A172 (cell line): ENCODE data around the gene RAPGEF3. TPM values are rescaled to one million over a fixed set of nuclear protein-coding genes. Genes with fewer than 3 reads are reported as not detected.

ENCODE experiments used
- DNase-seq: peaks from one replicate; pipeline ENCODE4 v3.0.0-alpha.2; 2015; ENCODE audit warnings: low spot score
- total RNA-seq: library from RNA; depleted of rRNA; stranded (reverse); fragments of >200 nt; shearing (Covaris generic); gene quantifications from 2 replicates; pipeline ENCODE4 v1.2.3, GENCODE V29; 2014; rRNA removed

RAPGEF3 gene, protein sequence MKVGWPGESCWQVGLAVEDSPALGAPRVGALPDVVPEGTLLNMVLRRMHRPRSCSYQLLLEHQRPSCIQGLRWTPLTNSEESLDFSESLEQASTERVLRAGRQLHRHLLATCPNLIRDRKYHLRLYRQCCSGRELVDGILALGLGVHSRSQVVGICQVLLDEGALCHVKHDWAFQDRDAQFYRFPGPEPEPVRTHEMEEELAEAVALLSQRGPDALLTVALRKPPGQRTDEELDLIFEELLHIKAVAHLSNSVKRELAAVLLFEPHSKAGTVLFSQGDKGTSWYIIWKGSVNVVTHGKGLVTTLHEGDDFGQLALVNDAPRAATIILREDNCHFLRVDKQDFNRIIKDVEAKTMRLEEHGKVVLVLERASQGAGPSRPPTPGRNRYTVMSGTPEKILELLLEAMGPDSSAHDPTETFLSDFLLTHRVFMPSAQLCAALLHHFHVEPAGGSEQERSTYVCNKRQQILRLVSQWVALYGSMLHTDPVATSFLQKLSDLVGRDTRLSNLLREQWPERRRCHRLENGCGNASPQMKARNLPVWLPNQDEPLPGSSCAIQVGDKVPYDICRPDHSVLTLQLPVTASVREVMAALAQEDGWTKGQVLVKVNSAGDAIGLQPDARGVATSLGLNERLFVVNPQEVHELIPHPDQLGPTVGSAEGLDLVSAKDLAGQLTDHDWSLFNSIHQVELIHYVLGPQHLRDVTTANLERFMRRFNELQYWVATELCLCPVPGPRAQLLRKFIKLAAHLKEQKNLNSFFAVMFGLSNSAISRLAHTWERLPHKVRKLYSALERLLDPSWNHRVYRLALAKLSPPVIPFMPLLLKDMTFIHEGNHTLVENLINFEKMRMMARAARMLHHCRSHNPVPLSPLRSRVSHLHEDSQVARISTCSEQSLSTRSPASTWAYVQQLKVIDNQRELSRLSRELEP
- 1.3 and 1.4 TPM in 2 replicates for total RNA-seq

DNA sequence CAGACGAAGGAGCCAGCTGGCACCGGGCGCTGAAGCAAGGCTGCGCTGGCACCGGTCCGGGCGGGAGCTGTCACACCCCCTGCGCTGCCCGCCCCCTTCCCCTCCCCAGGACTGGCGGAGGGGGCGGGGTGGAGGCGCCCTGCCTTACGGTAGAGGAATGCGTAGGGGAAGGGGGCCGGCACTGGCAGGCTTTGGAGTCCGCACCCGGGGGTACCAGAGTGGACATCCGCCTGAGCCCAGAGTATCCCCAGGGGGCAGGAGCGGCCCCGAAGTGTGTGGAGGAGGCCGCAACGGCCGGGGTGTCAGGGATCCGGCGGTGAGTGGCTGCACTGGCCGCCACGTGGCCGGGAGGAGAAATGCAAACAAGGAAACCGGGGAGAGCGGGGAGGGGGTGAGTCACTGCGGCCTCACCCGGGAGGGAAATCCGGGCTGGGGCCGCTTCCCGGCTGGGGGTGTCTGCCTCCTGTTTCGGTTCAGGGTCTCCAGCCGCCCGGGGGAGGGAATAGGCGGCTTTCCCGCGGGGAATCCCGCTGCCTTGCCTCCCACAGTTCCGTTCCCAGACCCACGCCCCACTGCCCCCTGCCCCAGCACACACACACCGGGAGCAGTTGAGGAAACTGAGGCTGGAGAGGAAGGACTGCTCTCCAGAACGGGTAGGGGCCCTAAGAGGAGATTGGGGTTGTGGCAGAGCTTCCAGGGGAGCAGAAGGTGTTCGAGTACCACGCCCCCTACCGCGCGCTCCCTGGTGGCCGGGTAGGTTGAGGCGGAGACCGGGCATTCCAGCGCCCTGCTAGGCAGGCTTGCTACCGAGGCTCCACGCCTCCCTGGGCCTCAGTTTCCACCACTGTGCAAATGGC lies at the start of gene RAPGEF3:
RAPGEF3 (minus strand) TSS at position 47 of the 857 bp plus-strand sequence. CDS start 324 bp downstream, outside the sequence.
- peak; percentile 67 for DNase-seq

DNA sequence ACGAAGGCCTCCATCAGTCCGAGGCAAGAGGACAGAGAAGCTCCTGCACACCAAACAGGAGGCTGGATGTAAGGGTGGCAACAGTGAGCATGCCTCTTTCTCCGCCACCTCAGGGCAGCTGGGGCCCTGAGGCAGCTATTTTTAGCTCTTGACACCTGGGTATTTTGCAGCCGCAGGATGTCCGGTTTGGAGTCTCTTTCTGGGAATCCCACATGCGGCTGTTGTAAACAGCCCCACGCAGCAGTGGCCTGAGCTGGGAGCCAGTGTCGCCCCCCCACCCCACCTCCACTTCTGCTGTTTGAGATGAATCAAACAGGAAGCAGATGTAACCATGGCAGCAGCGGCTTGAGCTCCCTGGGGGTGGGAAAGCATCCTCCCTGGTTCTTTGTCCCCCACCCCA lies 49.4 kb upstream of the RAPGEF3 start:
- peak; percentile 59 for DNase-seq

DNA sequence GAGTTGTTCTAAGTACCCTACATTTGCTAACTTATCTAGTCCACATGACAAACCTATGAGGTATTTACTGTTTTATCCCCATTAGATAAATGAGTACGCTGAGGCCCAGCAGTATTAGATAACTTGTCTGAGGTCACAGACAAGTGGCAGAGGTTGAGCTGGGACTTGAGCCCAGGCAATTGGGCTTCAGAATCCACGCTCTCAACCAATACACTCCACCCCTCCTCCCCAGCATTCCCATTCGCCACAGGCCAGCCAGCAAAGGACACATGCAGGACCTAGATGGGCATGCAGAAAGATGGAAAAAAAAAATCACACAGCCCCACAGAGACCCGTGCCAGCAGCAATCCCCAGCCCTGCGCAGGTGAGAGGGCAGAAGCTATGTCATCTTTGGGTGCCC lies 48.7 kb upstream of the RAPGEF3 start:
- no peak for DNase-seq

DNA sequence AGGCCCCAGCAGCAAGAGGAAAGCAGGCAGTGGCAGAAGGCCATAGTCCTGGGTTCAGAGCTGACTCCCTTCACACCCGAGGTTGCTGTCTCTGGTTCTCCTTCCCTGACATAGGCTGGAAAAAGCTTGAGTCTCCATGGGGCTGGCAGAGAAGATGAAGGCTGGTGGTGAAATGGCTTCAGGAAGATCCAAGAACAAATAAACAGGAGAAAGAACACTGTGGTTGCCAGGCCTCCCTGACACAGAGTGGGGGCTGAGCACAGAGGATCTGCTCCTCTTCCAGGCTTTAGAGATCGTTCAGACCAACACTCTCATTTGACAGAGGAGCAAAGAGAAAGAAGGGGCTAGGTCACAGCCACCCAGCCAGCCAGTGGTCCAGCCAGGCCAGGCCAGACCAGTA lies 46.7 kb upstream of the RAPGEF3 start:
- DNase-seq, result no peak

DNA sequence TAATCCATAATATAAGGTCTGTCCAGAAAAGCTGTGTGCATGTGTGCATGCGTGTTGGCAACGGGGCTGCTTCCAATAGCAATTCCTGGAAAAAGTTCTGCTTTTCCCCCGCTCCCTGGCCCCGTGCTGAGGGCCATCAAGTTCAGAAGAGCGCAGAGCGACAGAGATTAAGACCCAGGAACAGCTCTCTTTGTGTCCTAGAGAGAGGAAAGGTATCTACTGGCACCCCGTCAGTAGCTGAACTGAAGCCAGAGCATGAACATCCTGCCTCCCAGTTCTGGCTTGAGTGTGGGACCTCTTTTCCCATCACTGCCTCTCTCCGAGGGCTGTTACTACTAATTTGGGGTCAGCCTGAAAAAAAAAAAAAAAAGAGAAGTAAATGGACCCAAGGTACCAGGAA lies 45.5 kb upstream of the RAPGEF3 start:
- no peak for DNase-seq

DNA sequence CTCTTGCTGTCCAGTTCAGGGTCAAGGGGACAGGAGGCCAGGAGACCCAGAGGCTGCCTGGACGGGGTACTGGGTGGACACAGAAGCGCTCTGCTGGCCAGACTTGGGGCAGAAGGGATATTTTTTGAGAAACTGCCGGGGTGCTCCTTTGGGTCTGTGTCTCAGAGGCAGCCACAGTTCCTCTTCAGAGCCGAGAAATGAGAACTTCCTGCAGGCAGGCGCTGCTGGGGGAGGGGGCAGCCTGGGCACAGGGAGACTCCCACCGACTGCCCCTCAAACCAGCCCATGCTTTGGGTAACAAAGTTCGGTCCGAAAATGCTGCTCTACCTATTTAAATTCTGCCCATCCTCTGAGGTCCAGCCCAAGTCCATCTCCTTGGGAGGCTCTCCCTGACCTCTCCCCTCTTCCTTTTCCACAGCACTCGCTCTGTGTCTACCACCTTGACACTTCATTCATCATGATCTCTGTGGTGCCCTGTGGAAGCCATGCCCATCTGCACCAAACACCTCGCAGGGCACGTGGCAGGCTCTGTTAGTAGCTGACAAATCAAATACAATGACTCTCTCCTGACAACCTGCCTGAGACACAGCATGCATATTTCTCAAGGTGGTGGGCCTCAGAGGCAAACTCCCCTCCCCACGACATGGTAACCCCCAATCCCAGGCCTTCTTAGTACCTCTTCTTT lies 44.7 kb upstream of the RAPGEF3 start:
- no peak for DNase-seq

DNA sequence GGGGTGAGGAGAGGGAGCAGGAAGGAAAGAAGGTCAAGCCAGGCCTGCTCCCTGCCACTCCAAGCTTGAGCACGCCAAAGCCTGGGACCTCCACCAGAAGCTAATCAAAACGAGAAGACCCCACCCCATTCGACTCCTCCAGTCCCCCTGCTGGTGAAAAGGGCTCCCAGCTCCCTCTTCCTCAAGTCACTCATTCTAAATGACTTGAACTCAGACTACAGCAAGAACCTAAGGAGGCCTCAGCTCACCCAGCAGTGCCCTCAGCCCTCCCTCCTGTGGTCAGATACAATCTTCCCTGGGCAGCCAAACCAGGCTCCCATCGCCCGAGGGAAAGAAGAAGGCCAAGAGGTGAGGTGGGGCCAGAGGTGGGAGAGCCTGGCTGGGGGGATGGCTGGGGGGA lies 43.6 kb upstream of the RAPGEF3 start:
- DNase-seq, result no peak

DNA sequence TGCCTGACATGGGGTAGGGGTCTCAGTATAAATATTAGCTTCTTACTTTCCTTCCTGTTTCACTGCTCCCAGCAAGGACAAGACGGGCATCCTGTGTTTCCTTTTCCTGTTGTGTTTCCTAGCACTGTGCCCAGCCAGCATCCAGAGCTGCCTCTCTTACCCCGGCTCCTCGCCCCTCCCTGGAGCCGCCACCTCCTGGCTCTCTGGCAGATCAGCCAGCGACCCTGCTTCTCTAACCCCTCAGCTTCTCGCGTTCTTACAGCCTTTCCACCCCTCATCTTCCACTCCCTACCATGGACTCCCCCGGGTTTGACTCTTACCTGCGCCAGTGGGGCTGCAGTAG lies 43.2 kb upstream of the RAPGEF3 start:
- DNase-seq, result no peak

DNA sequence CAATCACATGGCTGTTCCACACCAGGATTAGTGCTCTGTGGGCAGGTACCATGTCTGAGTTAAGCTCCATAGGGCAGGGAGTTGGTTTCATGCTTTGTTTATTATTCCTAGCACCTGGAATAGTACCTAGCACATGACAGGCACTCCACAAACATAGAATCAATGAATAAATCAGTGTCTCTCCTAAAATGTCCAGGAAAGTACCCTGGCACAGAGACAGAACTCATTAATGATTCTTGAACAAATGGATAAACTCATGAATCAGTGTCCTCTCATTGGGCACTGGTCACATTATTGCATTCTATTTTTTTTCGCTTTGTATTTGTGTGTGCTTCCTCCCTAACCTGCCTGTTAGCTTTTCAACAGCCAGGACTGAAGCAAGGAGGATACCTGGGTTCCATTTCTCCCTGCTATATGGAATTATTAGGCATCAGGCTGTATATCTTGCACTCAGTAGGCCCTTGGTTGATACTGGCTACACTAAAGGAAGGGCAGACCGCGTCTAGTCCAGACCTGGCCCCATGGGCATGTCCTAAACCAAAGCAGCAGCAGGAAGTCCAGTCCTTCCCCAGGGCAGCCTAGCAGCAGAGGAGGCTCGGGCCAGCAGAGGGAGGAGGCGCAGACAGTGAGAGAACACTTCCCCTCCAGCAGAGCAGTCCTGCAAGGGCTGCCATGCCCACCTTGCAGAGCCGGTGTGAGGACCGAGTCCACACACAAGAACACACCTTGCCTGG lies 42.7 kb upstream of the RAPGEF3 start:
- no peak for DNase-seq

DNA sequence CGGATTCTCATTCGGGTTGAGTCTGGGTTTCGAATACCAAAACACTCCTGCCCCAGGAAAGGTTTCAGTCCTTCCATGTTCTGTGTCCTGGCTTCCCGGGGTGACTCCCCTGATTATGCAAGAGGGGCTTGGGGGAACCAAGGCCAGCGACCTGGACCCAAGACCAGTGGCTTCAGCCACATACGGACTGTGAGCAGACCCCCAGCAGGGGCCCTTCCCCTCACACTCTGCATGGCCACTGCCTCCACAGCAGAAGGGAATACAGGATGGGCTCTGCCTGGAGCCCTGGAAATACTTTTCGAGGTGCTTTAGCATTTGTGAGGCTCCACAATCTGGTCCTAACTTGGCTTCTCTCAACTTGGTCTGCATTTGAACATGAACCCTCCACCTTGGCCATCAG lies 41.9 kb upstream of the RAPGEF3 start:
- DNase-seq, result no peak

DNA sequence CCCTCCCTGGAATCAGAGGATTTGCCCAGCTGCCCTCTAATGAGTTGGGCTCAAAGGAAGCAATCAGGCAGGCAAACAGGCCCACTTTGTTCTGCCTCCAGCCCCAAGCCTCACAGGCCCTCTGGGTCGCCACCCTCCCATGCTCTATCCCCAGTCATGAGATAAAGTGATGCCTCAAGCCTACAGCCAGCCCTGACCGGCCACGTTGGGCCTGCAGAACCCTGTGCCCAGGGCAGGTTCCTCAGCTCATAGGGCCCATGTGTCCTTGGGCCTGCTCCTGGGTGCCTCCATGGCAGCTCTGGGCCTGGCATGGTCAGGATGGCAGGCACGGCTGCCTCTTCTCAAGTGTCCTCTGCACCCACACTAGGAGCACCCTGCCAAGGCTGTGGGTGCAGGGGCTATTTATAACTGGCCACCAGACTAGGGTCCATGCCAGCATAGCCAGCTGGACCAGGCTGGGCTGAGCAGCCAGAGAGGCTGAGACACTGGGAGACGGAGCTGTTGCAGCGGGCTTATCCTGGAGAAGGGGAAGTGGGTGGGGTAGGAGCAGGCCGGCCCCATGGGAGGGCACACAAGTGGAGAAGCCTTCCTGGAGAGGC lies 40.8 kb upstream of the RAPGEF3 start:
- DNase-seq, result no peak

DNA sequence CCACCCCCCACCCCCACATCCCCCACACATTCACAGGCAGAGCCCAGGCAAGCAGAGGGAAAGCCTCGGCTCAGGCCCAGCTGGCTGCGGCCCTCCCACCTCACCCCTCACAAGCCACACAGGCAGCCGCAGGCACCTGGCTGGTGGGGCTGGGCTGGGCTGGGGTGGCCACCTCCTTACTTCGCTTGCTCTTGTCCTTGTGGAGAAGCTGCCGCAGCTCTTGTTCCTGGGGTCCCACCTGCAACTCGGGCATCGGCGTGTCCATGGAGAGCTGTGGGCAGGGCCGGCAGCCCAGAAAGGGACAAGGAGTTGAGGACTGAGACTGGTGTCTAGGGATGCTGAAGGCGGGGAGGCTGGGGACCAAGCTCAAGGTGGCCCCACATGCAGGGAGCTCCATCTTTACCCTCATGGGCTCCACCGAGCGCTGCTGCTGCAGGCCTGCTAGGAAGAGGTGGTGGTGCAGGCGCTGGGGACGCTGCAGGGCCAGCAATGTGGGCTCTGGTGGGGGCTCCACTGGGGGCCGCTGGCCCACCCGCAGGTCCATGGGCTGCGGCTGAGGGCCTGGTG lies 39.8 kb upstream of the RAPGEF3 start:
- DNase-seq, result no peak

DNA sequence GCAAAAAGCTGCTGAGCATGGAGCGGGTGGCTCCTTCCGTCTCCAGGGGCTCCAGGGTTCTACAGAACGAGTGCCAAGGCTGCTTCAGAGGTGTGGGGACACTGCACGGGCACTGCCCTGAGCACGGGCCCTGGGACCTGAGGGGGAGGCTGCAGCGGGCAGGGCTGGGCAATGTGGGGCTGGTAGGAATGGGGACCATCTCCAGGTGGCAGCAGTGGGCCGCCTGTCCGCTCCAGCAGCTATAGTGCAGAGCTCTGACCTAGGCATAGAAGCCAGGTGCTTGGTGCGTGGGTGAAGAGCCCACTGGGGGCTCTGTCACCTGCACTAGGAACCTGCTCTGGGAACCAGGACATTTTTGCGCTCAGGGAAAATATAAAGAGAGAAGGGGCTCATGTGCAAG lies 38.8 kb upstream of the RAPGEF3 start:
- no peak for DNase-seq

DNA sequence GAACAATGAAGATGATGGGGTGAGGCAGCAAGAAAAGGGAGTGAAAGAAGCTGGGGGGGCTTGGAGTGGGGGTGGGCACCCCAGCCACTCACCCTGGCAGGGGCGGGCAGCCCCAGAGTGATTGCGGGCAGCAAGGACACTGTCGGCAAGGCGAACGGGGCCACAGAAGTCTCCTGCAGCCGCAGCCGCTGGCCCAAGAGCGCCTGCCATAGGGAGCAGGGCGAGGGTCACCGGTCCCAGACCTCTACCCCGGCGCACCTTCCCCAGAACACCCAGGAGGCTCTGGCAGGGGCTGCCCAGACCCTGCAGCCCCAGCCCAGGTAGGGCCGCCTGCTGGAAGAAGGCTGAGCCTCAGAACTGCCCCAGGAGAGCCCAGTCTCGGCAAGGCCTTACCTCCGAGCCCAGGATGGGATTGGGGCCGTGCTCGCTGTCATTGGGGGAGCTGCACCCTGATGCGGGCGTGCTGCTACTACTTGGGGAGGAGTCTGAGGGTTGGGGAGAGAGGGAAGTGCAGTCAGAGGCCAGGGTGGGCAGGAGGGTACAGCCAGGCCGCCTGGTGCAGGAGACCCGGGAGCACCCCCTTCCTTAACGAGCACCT lies 37.2 kb upstream of the RAPGEF3 start:
- no peak for DNase-seq

DNA sequence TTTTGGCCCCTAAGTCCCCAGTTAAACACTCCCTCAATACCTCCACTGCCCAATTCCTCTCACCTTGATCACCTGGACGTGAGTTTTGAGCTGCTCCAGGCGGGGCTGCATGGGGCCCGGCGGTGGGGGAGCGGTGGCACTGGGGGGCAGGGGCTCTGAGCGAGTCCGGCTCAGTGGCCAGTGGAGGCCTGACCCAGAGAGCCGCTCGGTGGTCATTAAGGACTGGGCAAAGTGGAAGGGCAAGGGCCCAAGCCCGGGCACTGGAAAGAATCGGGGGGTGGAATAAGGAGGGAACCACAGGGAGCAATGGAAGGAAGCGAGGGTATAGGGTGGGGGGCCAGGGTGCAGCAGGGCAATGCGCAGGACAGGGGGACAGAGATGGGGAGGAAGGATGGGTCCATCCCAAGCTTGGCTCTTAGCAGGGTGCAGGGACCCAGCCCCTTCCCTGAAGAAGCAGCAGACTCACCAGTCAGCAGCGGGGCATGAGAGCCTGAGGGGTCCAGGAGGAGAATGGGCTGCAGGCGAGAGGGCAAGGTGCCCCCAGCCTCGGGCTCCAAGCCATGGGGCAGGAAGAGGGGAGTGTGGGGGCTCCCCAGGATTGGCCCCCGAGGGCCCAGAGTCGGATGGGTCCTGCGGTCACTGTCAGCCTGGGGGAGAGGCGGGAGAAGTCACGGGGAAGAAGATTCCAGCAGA lies 36.6 kb upstream of the RAPGEF3 start:
- DNase-seq, result no peak

DNA sequence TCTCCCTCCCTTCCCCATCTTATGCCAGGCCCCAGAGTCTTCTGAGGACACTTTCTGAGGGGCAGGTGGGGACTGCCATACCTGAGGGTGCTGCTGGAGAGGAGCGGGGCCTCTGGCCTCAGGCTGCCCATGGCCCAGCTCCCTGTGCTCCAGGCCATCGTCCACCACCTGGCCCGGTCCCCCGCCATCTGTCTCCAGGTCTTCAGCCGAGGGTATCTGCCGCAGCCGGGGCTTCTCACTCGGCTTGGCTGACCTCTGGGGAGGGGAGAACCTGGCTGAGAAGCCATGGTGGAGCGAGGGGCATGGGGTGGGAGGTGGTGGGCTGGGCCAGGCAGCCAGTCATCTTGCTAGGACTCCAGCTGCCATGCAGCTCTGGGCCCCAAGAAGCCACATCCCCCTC lies 36.0 kb upstream of the RAPGEF3 start:
- DNase-seq, result no peak

DNA sequence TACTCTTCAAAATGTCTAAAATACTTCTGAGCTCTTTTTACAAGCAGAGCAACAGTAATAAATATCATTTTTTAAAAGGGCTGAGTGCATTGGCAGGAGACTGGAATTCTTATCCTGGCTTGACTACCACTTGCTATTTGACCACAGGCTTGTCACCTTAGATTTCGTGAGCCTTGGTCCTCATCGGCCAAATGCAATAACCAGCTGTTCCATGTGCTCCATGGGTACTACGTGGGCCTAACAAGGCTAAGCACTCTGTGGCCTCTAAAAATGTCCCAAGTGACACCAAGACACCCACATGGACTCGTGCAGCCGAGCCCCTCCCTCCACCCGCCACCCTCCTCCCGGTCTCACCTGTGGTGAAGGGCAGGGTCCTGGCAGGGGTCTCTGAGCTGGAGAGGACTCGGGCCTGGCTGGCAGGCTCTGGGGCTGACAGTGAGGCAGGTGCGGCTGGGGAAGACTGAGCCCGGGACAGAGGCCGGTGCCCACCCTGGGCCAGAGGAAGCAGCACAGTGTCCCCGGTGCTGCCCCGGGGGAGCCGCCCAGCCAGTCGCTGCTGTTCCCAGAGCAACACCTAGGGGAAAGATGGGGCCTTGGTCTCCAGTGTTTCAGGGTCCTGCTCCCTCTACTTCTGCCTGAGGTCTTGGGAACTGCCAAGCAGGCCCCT lies 34.5 kb upstream of the RAPGEF3 start:
- DNase-seq, result no peak

DNA sequence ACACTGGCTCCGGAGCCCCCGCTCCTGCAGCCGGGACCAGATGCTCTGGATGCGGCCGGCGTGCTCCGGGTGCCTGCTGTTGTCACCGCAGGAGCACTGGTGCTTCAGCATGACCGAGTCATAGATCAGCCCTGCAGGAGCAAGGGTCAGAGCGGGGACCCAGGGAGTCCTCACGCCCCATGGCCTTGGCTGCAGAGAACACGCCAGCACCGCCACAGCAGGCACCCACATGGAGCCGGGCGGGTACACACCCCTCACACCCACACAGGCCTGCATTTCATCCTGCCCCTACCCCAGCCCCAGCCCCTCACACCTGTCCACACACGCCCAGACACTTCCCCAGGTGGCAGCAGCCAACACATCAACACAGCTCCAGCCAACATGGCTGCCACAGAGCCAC lies 33.2 kb upstream of the RAPGEF3 start:
- no peak for DNase-seq
